Measurements from ENCODE around the gene WNK2. TPM values are rescaled to one million over a fixed set of nuclear protein-coding genes. Genes with fewer than 3 reads are reported as not detected.
A peak's percentile ranks its signal among the peaks of the same experiment; 100 is the strongest.

The WNK2 gene
- total RNA-seq, 4 donors from 2014 or later, result 18.6 to 89.9 (median 40.8) TPM

DNA sequence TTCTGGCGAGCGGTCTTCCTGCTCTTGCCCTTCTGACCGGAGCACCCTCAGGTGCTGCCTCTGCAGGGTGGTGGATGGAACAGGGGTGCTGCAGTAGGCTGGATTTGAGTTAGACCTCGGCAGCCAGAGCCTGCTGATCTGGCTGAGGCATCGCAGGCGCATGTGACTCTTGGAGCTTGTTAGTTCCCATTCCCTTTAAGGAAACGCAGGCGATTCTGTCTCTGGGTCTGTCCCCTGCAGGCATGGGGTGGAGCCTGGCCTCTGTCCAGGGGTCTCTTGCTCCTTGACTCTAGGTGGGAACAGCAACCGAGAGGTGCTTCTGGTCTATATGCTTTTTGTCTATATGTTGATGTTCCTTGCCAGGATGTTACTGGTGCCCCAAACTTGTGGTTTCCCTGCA lies 3.1 kb downstream of the WNK2 start:
- H3K9me3 ChIP-seq, result no peaks in the 10 kb centered on the region
- H3K4me1 ChIP-seq, result peaks cover 49 to 100% (median 82%) of the 10 kb centered on the region in 4 donors
- H3K4me3 ChIP-seq, result peak overlapping the region; percentile 64 to 75 (median 70)
- TF ChIP-seq POLR2A (IDR thresholded peaks at IDR 0.05; ENCODE audit: low read depth) (no peak), POLR2AphosphoS5 (IDR thresholded peaks at IDR 0.05) (peak; percentile 37 to 66)
- TF ChIP-seq, protein P1, sequence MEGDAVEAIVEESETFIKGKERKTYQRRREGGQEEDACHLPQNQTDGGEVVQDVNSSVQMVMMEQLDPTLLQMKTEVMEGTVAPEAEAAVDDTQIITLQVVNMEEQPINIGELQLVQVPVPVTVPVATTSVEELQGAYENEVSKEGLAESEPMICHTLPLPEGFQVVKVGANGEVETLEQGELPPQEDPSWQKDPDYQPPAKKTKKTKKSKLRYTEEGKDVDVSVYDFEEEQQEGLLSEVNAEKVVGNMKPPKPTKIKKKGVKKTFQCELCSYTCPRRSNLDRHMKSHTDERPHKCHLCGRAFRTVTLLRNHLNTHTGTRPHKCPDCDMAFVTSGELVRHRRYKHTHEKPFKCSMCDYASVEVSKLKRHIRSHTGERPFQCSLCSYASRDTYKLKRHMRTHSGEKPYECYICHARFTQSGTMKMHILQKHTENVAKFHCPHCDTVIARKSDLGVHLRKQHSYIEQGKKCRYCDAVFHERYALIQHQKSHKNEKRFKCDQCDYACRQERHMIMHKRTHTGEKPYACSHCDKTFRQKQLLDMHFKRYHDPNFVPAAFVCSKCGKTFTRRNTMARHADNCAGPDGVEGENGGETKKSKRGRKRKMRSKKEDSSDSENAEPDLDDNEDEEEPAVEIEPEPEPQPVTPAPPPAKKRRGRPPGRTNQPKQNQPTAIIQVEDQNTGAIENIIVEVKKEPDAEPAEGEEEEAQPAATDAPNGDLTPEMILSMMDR (IDR thresholded peaks at IDR 0.05), result no peak
- no peaks in the 10 kb centered on the region for H3K36me3 ChIP-seq
- intact Hi-C loops (cut with DNase I), result no loop called here
- WGBS, result 58% methylated on average over 3 of the region's 9 CpGs
- peak overlapping the region; percentile 84 to 92 (median 88) for H3K27ac ChIP-seq (replicated peaks in 1 of 4)
- H3K27me3 ChIP-seq, result peaks cover 0 to 22% (median 0%) of the 10 kb centered on the region in 4 donors
- no peak for DNase-seq (ENCODE audit: extremely low spot score)

DNA sequence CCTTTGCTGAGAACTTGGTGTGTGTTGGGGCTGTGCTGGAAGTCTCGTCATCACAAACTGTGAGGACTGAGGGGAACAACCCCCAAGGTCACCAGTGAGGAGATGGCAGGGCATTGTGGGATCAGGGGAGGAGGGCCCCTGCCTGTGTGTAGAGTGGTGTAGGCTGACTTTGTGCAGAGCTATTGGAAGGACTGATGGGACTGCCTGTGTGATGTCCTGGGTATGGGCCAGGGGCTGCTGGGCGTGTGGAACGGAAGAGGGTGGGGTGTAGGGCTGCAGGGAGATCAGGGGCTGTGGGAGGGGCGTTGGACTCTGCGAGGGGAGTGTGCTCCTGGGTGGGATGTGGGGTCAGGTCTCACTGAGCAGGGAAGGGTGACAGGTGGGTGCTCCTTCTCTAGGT lies 3.6 kb downstream of the WNK2 start:
- Histone ChIP-seq H3K9me3 (no peaks in the 10 kb centered on the region), H3K36me3 (no peaks in the 10 kb centered on the region), H3K4me1 (peaks cover 47 to 100% (median 82%) of the 10 kb centered on the region in 4 donors), H3K27me3 (peaks cover 0 to 22% (median 0%) of the 10 kb centered on the region in 4 donors), H3K4me3 (peak overlapping the region in 1 of 4 donors; percentile 74), H3K27ac (replicated peaks in 1 of 4) (peak overlapping the region; percentile 84 to 92 (median 88))
- TF ChIP-seq POLR2AphosphoS5 (IDR thresholded peaks at IDR 0.05), result no peak
- TF ChIP-seq EP300 (IDR thresholded peaks at IDR 0.05), result no peak
- TF ChIP-seq POLR2A (IDR thresholded peaks at IDR 0.05; ENCODE audit: low read depth), result no peak
- TF ChIP-seq, protein P1 (IDR thresholded peaks at IDR 0.05), result no peak
- no peak for DNase-seq (ENCODE audit: extremely low spot score)
- WGBS, result 54% methylated on average over 5 of the region's 5 CpGs
- intact Hi-C loops (cut with DNase I), result no loop called here

DNA sequence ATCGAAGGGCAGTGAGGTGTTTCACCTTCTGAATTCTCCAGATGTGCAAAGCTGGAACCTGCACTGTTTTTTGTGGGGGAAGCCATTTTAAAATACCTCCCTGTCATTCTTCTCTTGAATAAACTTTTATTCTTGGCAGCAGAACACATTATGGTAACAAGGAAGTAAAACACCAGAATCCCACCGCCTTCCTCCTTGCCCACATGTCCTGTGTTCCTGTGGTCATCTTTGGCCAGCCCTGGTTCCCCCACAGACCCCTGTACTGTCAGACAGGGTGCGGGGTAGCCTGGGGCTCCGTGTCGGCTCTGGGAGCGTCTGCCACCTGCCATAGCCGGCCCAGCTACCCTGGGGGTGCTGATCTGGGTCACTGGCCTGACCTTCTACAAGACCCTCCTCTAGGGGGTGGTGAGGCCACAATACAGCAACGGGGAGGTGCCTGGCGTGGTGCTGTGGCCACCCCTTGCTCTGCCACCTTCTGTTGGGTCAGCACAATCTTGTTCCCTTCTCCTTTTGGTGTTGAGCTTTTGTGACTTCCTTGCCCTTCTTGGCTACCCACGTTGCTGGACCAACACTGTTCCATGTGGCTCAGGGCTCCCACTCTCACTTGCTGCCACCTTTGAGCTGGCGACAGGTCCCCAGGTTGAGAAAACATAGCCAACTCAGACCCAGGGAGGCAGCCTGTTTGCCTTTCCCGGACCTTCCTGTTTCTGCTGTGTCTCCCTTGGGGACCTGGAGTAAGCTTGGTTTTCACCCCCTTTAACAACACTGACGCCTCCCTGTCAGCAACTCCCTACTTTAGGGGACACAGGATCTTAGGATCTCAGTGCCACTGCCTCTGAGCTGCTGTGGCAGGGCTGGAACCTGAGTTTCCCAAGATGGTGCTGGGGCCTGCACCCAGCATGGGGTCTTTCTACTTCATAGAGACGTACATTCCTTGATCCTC lies 4.8 kb downstream of the WNK2 start:
- H3K27me3 ChIP-seq, result peaks cover 0 to 11% (median 0%) of the 10 kb centered on the region in 4 donors
- no peak for DNase-seq (ENCODE audit: extremely low spot score)
- peak overlapping the region; percentile 84 to 92 (median 88) for H3K27ac ChIP-seq (replicated peaks in 1 of 4)
- intact Hi-C loops (cut with DNase I), result no loop called here
- H3K36me3 ChIP-seq, result no peaks in the 10 kb centered on the region
- no peak overlapping the region for H3K4me3 ChIP-seq
- no peaks in the 10 kb centered on the region for H3K9me3 ChIP-seq
- peaks cover 46 to 100% (median 82%) of the 10 kb centered on the region in 4 donors for H3K4me1 ChIP-seq
- TF ChIP-seq POLR2A (IDR thresholded peaks at IDR 0.05; ENCODE audit: low read depth) (no peak), POLR2AphosphoS5 (IDR thresholded peaks at IDR 0.05) (no peak), EP300 (IDR thresholded peaks at IDR 0.05) (no peak)
- TF ChIP-seq, protein P1 (IDR thresholded peaks at IDR 0.05), result no peak
- WGBS, result 71% methylated on average over 14 of the region's 14 CpGs

DNA sequence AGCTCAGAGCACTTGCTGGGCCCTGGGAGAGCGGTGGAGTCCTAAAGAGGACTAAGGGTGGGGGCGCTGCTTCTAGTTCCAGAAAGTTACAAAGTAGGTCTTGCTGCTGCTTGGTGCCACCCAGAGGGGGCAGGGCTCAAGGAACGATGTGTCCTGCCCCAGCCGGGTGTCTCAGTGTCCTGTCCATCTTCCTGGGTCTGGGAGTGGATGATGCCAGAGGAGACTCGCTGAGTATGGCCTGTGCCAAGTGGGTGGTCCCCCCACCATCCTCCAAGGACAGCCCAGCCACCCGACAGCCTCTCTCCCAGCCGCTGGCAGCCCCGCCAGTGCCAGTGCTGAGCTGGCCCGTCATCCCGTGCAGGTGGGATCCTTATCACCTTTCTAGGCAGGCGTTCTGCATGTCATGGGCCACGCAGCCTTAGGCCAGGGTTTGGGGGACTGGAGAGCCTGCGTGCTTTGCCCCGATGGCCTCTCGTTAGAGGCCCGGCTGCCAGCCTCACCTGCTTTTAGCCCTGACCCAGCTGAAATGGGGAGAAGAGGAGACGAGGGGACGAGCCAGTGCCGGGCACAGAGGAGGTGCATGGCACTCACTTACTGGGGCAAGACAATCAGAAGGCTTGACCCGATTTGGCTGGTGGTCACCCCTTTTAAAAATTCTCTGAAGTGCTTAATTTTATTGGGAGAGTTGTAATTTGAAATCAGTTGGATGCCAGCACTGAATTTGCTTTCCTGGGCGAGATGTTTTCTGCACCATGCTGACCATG lies 5.6 kb downstream of the WNK2 start:
- H3K27ac ChIP-seq (replicated peaks in 1 of 4), result peak overlapping the region; percentile 84 to 92 (median 88)
- WGBS, result 79% methylated on average over 20 of the region's 21 CpGs
- TF ChIP-seq, protein P1 (IDR thresholded peaks at IDR 0.05), result no peak
- peak; percentile 56 to 66 for TF ChIP-seq POLR2AphosphoS5 (IDR thresholded peaks at IDR 0.05)

More for the DNA sequence above, 5.6 kb downstream of the WNK2 start:
- Histone ChIP-seq H3K4me1 (peaks cover 51 to 100% (median 83%) of the 10 kb centered on the region in 4 donors), H3K27me3 (peaks cover 0 to 4% (median 0%) of the 10 kb centered on the region in 4 donors), H3K9me3 (no peaks in the 10 kb centered on the region), H3K4me3 (no peak overlapping the region), H3K36me3 (no peaks in the 10 kb centered on the region)
- intact Hi-C loops (cut with DNase I), result no loop called here
- DNase-seq (ENCODE audit: extremely low spot score), result no peak

Measured in esophagus muscularis mucosa (tissue), 4 donors.